ENCODE results near the gene PCDH9. TPM values are rescaled to one million over a fixed set of nuclear protein-coding genes. Genes with fewer than 3 reads are reported as not detected.

The PCDH9 gene
- total RNA-seq, 1 donor from 2014 or later: 13.9 TPM

DNA sequence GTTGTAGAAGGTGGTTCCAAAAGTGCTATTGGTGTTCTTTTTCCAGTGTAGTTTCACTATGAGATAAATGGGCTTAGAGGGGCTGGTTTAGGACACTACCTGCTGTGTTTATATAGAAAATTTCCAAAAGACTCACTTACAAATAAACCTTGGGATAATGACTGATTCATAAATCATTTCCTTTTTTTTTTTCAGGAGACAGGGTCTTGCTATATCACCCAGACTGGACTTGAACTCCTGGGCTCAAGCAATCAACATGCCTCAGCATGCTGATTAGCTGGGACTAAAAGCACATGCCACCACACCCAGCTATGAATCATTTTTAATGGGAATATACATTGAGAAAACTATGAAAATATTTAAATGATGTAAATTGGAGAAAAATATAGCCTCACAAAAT, 376.6 kb downstream of the PCDH9 start:
- DNase-seq (ENCODE audit: low read depth): no peak

DNA sequence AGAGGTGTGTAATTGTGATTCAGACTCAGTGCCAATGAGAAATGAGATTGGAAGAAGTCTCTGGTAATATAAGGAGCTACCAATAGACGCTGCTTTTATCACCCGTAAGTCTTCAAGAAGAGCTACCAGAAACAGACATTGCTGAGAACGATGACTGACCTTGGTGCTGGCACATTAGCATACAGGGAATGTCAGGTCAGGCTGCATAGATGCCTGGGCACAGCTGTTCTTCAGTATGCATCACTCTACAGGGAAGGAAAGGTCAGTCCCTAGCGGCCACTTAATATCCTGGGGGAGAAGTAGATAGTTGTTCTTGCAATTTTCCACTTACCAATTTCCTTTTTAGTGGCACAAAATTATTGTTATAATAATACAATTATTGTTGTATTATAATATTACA, 380.4 kb downstream of the PCDH9 start:
- DNase-seq (ENCODE audit: low read depth): peak; percentile 6

DNA sequence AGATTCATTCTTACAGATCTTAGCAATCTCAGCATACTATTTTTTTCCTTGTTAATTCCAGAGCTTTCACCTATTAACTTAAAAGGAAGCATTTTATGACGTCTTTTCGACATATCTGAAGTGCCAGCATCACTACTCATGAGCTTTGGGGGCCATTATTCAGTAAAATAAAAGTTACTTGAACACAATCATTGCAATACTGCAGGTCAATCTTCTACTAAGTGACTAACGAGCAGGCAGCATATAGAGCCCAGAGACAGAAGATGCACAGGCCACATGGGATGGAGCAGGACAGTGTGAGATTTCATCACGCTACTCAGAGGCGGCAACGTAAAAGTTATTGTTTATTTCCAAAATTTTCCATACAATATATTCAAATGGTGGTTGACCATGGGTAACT, 382.6 kb downstream of the PCDH9 start:
- no peak for DNase-seq (ENCODE audit: low read depth)

DNA sequence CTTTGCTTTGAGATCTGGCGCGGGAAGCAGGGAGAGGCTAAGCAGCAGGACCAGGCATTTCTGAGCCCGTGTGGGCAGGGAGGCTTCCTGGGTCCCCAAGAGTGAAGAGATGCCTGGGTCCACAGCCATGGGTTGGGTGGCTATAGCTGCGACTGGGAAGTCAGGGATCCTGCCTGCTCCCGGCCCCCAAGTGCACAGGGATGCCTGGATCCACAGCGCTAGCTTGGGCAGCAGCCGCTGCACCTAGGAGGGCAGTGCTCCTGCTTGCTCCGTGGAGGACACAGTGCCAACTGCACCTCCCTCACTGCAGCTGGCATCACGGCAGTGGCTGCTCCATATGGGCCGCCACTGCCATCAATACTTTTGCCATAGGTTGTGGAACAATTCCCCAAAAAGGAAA, 384.7 kb downstream of the PCDH9 start:
- no peak for DNase-seq (ENCODE audit: low read depth)

DNA sequence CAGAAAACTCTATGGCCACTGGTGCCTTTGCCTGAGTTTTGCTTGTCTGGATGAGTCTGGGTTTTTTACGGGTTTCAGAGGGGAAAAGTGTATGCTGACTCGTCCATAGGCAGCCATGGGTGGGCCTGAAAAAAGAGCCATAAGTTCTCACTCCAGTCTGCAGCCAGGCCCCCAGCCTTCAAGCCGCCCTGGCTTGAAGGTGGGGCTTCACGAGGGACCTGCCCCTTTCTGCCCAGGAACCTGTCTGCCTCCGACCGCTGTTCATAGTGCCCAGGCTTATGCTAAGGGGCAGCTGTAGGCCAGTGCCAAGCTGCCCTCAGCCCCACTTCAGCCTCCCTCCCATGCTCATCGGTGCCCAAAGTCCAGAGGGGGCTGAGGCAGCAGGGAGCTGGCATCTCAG, 385.2 kb downstream of the PCDH9 start:
- no peak for DNase-seq (ENCODE audit: low read depth)

DNA sequence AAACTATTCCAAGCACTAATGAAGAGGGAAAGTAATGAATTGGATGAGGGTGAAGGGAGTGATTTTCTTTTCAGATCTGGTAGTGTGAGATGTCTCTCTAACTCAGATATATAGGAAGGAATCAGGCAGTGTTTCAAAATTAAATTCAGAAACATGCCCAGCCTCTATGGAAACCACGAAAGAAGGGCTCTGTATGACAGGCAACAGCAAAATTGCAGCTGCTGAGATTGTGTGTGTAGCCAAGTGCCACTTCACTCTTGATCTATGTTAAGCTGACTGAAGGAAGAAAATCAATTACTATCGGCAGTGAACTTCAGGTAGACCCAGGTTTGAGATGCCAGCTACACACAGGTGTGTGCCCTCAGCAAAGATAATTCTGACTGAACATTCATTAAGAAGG, 387.4 kb downstream of the PCDH9 start:
- DNase-seq (ENCODE audit: low read depth): peak; percentile 34

DNA sequence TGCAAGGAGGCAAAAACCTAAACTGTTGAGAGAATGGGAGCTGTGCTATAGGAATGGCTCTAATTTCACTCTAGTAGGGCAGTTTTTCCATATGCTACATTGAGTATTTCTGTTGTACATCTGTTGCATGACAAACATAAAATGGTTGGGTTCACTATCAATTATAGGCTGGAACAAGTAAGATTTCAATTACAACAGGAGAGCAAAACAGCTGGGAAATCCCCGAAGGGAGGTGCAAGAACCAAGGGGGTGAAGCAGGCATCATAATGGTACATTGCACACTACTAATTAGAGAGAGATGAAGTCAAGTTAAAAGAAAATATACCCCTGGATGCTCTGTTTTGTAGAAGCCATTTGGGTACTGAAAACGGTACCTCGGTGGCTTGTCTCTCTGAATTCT, 389.5 kb downstream of the PCDH9 start:
- no peak for DNase-seq (ENCODE audit: low read depth)

DNA sequence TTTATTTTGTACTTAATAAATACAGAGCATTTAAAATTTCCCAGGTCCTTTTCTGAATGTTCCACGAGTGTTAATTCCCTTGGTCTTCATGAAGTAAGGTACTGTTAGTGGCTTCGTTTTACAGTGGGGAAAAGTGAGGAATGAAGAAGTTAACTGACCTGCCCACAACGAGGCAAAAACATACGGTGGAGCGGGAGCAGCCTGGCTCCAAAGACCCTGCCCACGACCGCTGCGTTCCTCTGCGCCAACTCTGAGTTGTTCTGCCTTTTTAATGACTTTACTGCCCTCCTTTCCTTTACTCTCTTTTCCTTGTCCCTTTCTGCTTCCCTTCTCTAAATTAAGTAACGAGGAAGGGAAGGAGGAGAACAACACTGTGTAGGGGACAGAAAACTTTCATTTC, 392.9 kb downstream of the PCDH9 start:
- no peak for DNase-seq (ENCODE audit: low read depth)

DNA sequence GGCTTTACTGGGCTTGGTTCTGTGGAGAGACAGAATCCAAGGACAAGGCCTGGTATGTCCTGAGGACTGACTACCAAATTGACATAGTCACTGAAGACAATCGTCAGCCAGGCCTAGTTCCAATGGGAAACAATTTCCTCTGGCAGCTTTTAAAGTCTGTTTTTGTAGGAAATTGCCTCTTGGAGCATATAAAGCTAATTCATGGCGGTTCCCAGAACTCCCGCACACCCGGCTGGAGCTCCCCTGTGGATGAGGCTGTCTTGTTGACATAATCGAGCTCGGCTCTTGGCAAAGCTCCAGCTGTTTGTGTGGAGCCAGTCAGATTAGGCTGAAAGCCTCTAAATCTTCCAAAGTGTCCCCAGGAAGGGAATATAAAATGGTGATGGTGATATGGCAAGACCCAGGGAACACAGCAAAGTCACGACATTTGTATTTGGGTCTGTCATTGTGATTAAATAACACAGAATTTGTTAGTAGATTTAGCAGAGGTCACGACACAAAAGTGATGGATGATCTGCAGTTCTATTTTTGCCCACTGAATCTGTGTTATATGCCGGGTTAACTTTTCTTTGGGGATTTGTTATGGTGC, 395.0 kb downstream of the PCDH9 start:
- peak; percentile 77 for DNase-seq (ENCODE audit: low read depth)

DNA sequence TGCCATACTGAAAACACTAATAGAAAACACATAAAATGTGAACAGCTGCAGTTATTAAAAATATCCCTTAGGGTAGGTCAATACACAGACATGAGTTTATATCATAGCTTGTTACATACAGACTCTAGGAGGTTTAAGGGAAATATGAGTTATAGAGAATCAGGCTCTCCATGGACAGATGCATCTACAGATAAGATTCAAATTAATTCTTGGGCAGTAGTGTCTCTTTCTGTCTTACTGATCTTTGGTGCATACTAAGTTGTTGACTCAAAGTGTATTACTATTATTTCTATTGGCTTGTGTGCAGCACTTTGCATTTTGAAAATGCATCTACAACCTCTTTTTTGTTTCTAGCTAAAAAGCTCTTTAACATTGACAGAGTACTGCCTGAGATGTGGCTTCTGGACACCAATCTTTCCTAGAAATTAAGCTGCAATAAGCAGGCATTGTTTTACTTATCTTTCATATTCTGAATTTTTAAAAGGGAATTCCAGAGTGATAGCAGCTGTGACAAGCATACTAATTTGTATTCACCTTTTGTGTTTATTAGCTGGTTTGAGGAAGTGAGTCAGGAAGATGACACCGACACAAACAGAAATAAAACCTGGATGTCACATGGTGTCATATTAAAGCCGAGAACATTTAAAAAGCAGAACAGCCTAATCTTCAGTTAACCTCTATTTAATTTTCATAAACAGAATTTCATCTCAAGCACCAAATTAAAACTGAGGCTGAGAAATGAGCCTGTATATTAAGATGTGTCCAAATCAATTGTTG, 399.0 kb downstream of the PCDH9 start:
- DNase-seq (ENCODE audit: low read depth): peak; percentile 16

DNA sequence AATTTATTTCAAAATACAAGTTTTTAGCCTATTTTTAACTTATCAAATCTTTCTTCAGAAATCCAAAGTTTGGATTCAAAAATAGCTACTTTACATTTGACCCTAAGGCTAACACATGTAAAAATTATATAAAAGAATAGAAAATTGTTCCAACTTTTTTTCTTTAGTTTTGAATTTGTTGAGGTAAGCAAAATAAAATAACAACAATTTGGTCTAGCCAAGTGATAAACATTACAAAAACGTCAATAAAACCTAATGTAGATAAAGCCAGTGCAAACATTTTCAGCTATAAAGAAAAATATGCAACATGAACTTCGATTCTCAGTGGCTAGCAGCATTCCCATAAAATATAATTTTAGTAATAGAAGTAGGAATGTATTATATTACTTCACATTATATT, 400.3 kb downstream of the PCDH9 start:
- DNase-seq (ENCODE audit: low read depth): no peak

DNA sequence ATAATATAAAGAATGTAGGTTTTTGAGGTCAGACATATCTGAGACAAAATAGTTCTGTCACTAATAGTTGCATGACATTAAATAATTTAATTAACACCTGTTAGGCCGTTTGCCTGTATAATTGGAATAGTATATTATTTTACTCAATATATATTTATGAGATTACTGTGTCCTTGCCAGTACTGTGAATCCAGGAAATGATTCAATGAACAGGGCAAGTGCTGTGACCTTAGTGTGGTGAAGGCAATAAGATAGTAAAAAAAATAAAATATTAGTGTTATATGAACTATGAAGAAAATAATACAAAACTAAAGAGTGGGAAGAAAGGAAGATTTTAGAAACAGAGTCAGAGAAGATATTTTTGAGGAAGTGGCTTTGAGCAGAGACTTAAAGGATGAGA, 403.7 kb downstream of the PCDH9 start:
- no peak for DNase-seq (ENCODE audit: low read depth)

DNA sequence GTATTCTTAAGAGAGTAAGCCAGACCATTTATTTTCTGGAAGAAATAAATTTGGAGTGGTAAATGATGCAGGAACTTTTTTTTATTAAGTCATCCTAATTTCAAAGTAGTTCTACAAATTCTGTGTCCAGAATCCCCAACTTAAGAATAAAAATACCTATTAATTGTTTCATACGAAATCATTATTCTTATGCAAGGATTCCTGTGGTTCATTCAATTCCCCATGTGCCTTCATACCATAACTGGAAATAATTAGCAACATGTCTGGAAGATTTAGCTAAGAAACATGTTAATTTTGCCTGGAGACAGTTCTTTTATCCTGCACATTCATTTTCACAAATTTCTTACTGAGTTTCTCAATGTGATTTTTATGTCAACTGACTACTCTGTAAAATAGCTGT, 408.6 kb downstream of the PCDH9 start:
- DNase-seq (ENCODE audit: low read depth): no peak

DNA sequence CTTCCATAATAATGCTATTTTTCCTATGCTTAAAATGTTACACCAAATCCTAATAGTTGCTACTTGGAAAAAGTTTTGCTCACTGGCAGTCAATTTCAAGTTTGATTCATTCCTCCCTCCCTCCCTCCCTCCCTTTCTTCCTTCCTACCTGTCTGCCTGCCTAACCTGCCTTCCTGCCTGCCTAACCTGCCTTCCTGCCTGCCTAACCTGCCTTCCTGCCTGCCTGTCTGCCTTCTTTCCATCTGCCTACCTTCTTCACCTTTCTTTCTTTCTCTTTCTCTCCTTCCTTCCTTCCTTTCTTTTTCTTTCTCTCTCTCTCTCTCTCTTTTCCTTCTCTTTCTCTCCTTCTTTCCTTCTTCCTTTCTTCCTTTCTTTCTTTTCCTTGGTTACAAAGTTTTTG, 418.7 kb downstream of the PCDH9 start:
- DNase-seq (ENCODE audit: low read depth): no peak

DNA sequence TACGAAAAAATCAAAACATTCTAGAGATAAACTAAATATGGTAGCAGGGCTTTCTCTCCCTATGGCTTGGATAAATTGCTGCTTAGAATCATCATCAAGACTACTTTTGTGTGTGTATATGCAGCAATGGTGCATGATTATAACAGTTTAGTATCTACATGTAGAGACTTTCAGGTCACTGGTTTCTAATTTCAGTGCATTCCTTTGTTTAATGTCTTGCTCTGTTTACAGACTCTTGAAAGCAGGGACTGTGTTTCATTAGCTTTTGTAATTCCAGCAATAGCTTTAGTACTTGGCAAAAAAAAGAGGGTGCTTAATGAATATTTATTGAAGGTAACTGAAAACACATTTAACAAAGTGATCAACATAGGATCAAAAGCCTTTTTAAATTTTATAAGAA, 420.7 kb downstream of the PCDH9 start:
- peak; percentile 1 for DNase-seq (ENCODE audit: low read depth)

DNA sequence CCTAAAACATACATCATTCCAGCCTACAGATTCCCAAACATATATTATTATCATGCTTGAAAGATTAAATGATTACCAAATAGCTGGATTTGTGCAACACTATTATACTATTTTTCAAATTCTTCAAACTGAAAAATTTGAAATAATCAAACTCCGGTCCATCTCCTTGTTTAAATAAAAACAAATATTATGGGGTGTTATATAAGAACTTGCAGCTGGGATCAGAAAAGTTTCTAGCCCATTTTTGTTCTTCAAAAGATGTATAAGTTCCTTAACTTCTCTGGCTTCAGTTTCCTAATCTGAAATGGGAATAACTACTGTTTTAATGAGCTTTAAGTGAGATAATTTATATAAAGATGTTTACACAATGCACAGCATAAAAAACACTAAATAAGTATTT, 422.9 kb downstream of the PCDH9 start:
- no peak for DNase-seq (ENCODE audit: low read depth)

DNA sequence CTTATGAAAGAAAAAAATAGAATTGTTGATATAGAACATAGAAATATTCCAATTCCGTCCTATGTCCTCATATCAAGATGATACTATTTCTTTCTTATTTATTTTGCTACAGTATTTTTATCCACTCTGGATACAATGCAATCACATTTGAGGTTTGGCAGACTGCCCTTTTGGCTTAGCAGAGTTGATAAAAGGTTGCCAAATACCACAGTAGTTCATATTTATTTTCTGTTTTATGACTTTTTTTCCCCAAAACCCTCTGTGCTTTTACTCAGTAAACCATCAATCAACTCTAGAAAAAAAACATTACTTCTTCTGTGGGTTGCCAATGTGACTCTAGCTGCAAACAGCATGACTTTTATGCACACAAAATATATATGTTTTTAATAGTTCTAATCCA, 424.5 kb downstream of the PCDH9 start:
- peak; percentile 65 for DNase-seq (ENCODE audit: low read depth)

DNA sequence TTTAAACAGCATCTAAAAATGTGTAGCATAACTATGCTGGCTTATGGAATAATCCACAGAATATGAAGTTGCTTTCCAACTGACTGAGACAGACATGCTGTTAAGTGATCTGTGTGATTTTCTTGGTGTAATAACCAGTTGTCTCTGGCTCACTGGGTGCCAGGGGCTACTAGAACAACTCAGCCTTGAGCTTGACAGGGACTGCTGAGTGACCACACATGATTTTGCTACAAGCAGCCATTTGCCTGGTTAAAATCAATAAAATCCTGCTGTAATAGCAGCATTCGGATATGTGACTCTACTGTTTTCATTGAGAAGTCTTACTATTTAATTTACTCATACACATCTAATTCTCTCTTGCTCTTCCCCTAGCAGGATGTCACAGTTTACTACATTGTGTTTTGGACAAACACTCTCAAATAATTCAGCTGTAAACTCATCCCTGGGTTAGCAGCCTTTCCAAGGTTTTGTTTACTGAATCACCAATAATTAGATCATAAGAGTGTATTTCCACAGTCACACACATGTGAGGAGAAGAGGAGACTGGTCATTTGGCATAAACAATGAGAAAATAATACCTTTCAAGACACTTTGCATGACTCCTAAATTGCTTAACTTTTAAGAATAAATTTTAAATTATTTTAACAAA, 426.2 kb downstream of the PCDH9 start:
- DNase-seq (ENCODE audit: low read depth): peak; percentile 21

DNA sequence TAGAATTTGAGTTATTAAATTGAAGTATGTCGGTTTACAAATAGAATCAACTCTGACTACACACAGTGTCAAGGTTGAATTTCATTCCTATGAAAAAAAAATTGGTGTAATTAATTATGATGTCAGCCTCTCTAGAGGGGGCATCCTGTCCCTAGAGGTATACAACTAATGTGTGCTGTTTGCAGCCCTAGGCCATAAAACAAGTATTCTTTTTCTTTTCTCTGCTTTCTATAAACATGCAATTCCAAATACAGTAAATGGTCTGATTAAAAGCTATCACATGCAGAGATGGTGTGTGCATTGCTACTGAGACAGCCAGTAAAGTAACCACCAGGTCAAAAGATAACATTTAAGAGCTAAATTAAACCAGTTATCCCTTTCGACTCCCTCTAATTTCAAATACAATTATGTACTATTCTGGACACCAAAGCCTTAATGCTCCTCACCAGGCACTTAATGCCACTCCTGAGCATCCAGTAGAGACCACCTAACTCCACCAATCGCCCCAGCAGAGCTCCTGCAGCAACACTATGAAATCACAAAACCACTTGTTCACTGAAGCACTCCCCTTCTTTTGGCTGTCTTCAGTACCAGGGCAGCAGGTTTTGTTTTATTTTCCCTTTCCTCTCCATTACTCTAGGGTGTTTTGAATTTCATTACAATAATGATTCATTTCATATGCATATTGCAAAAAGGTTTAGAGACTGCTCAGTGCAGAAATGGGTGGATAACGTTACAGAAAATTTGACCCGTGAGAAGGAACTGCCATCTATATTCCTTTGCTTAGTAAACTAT, 426.9 kb downstream of the PCDH9 start:
- no peak for DNase-seq (ENCODE audit: low read depth)

DNA sequence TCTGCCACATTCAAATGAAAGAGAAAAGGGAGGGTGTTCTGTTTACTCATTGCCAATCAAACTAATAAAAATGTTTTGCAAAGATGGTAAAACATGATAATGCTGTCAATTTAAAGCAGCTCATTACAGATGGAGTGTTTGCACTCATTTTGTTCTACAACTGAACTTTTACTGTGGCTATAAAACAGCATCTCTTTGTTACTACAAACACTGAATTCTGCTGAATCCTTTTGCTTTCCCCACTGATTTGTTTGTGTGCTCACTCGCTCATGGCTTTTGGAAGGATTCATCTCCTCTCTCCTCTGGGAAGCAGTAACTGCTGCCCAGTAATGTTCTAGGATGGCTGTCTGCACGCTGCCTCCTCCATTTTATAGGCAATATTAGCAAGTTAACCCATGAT, 434.5 kb downstream of the PCDH9 start:
- DNase-seq (ENCODE audit: low read depth): no peak

DNA sequence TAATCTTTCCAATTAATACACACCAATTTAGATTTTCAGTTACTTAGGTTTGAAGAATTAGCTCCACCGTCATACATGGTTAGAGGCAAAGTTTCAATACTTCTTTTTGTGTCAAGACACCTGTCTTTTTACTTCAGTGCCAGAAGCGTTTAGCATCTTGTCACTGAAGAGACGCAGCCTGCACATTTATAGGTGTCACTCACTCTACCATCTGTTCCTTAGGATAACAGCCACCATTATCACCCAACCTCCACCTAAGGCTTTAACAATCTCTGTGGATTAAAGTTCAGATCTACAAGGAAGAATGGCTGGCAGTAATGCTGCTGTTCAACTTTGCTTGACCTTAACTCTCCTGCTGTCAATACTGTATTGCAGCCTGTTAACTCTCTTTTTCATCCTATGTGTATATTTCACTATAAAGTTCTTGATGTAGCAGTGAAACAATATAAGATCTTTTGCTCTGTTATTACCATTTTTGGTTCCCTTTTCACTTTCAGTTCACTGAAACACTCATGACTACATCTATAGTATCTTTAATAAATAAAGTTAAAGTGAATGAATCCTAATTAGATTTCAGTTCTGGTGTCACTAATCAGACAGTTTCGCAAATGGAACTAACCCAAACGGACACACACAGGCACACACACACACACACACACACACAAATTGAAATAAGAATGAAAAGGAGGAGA, 435.6 kb downstream of the PCDH9 start:
- DNase-seq (ENCODE audit: low read depth): no peak

Data from myocyte (in vitro differentiated cells).